GM19452 (cell line): ENCODE measurements around the gene SPECC1L.

Experiments
- ATAC-seq: cut with Tn5 transposase; IDR thresholded peaks from one replicate; pipeline ENCODE4 v1.9.1; 2021; ENCODE audit not compliant: unreplicated experiment

SPECC1L gene

DNA sequence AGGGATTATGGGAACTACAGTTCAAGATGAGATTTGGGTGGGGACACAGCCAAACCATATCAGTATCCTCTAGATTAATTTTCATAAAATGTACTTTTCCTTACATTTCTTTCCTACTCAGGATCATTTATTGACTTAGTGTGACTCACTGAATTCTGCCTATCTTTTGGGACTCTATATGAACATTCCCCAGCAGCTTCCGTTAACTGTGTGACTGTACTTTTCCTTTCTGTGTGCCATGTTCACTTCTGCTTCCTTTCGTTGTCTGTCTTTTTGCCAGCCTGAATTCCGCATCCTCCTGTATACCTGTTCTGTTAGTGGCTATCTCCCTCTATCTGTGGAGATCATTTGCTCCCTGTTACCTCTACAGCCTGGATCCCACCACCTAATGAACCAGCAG is 48.8 kb downstream of the SPECC1L start:
- ATAC-seq: no peak

DNA sequence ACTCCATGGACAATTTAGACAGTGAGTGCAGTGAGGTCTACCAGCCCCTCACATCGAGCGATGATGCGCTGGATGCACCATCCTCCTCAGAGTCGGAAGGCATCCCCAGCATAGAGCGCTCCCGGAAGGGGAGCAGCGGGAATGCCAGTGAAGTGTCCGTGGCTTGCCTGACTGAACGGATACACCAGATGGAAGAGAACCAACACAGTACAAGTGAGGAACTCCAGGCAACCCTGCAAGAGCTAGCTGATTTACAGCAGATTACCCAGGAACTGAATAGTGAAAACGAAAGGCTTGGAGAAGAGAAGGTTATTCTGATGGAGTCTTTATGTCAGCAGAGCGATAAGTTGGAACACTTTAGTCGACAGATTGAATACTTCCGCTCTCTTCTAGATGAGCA is 51.4 kb downstream of the SPECC1L start:
- no peak for ATAC-seq

DNA sequence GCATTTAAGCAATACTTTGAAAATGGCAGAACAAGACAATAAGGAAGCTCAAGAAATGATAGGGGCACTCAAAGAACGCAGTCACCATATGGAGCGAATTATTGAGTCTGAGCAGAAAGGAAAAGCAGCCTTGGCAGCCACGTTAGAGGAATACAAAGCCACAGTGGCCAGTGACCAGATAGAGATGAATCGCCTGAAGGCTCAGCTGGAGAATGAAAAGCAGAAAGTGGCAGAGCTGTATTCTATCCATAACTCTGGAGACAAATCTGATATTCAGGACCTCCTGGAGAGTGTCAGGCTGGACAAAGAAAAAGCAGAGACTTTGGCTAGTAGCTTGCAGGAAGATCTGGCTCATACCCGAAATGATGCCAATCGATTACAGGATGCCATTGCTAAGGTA is 51.9 kb downstream of the SPECC1L start:
- no peak for ATAC-seq

DNA sequence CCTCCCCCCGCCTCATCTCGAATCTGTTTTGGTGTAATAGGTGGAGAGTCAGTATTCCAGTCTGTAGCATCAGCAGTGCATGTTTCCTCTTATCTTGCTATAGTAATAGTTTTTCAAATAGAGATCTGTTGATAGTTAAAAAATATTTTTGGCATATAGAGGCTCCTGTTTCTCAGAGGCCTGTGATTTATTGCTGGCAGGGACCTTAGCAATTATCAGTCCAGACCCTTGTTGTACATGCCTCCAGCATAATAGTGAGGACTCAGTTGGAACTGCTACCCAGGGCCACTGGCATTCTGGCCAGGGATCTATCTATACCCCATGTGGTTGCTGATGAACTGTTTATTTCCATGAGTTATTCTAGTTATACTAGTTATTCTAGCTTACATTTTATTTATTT is 52.6 kb downstream of the SPECC1L start:
- no peak for ATAC-seq

DNA sequence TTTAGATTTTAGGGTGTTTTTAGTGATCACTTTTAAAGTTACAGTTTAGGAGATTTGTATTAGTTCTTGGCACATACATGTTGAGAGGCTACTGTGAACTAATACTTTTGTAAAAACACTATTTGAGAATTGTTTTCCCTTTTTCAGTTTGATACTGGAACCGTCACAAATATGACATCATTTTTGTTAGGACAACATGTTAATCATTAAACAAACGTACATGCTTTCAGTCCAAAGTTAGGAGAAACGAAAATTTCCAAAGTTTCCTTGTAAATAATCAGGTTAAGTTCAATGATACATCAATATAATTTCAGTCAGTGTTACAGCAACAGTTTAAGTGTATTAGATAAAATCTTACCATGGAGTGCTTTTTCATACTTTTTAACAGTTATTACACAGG is 53.1 kb downstream of the SPECC1L start:
- no peak for ATAC-seq

DNA sequence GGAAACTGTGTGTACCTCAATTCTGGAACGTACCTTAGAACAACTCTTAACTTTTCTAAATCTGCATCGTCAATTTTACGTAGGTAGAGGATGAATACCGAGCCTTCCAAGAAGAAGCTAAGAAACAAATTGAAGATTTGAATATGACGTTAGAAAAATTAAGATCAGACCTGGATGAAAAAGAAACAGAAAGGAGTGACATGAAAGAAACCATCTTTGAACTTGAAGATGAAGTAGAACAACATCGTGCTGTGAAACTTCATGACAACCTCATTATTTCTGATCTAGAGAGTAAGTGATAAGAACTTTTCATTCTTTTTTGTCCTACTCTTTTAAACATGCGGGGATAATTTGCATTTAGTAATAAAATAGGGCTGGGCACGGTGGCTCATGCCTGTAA is 53.5 kb downstream of the SPECC1L start:
- no peak for ATAC-seq

DNA sequence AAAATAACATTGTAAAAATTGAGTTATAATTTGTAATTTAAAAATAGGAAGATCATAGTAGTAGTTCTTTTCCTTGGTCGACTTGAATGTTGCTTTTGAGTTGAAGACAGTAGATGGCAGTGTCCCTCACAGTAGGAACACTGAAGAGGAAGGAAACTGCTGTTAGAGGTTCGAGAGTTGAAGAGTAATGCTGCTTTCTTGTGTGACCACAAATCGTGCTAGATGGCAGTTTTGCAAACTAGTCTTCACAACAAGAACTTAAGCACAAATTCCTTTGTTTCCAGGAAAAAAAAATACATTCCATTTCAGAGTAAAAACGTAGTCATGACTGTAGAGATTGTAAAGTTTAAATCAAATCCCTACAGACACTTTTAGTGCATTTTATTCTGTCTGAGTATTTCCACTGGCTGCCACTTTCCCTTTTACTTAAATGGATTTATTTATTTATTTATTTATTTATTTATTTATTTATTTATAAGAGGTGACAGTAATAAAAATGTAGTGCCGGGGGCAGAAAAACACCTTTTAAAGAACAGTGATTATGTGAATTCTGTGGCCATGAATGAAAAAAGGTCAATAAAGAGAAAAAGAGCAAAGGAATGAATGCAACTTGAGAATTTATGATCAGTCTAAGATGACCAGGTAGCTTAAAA is 54.6 kb downstream of the SPECC1L start:
- no peak for ATAC-seq

DNA sequence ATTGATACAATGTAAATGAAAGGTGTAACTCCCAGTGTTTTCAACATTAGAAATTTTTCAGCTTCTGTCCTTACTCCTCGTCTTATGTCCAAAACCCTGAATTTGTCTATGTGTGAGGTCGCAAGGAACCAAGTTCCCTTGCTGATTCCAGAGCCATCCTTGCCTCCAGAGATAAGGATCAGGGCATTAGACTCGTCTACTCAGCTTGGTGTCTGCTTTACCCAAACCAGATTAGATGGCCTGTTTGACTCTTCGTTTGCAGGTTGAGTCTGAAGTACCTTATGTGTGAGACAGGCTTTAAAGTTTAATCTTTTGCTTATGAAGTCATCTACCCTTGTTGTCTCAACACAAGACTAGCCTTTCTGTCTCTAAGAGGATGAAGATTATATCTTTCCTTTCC is 55.6 kb downstream of the SPECC1L start:
- ATAC-seq: no peak

DNA sequence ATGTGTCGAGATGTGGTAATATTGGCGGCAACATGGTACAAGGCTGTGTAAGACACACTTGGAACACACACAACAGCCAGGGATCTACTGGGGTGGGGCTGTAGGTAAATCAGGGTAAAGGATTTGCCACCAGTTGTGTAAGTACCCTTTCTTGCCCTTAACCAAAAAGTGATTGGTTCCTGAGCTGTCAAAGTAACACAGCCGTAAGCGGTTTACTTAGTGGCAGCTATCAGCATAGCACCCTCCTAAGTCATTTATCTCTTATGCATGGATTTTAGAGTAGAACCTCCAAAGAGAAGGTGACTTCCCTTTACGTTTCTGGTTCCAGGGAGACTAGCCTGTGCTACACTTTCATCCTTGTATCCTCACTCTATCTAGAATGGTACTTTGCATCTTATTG is 57.2 kb downstream of the SPECC1L start:
- ATAC-seq: no peak

DNA sequence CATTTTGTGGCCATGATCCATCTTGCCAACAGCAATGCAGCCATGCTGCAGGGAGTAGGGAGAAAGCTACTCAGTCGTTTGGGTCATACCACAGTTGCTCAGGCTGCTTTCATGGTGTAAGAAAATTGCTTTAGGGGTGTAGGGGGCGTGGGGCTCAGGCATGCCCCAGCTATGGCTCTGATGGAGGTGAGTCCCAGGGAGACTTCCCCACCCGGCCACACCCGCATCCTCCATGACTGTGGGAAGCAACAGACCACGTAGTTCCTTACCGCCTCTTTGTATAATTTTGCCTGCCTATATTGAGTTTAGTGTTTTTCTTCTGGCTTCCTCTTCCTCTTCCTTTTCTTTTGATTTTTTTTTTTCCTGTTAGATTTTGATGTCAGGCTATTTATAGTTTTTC is 58.8 kb downstream of the SPECC1L start:
- no peak for ATAC-seq

DNA sequence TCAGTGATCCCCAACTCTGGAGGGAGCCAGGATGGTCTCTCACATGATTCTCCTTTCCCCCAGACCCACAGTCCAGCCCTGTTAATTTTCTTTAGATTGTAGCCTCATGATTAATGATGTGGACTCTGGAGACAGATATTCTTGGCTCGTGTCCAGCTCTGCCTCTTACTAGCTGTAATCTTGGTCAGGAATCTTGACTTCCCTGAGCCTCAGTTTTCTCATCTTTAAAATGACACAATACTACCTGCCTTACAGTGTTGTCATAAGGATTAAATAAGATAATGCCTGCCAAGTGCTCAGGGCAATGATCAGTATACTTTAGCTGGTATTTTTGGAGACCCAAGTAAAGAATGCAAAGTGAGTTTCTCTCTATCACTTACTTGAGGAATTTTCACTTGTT is 60.0 kb downstream of the SPECC1L start:
- ATAC-seq: no peak

DNA sequence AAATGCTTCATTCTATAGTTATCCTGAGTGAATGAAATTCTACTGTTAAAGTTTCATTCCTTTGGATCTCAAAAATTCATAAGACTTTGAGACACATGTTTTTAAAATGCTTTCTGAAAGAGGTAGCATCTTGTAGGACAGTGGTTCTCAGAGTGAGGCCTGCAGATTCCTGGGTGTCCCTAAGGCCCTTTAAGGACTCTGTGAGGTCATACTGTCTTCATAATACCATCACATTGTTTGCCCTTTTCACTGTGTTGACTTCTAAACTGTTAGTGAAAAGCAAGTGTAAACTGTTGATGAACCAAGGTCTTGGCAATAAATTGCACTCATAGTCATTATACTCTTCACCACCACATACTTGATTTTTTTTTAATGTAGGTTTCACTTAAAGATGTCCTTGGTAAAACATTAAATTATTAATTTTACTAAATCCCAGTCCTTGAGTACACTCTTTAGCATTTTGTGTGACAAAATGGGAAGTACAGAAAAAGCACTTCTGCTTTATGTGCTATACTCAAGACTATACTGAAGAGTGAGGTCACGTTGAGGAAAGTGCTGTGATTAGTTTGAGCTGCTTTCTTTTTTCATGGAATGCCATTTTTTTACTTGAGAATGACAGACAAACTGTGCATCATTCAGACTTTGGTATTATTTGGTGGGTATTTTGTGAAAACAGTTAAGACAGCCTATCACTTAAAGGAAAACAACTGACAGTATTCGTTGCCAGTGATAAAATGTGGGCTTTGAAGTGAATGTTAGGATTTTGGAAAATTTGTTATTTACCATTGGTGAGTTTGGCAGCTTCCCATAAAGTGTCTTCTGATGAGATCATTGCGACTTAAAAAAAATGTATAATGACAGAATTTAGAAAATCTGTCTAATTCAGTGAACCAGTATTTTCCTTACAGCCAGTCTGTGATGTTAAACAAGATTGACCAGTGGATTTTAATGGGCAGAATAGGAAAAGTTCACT is 61.1 kb downstream of the SPECC1L start:
- no peak for ATAC-seq

DNA sequence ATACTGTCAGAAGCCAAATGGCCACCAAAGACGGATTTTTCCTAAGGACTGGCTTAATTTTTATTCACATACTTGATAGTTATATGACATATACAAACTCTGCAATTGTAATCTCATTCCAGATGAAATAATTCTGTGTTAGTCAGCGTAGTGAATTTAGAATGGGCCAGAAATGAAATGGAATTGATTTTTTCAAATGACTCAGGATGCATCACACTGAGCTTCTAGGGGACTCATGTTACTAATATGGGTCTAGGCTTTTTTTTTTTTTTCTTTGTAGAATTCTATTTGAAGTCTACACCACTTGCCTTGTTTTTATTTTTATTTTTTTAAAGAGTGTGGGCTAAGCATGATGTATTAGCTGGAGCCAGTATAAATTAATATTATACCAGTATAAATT is 62.7 kb downstream of the SPECC1L start:
- ATAC-seq: no peak

DNA sequence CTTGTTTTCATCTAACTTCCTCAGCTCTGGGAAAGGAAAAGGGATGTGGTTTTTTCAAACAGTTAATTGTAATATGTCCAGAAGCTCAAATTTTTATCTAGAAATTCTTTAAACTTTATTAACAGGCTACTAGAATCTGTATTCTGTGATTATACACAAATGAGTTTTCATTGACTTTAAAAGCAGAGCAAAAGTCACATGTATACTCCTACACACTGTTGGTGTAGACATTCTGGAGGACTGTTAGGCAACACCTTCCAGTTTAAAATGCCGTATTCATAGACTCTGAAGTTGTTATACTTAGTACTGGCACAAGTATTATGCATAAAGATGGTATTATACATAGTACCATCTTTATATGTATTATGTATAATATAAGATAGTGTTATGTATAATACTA is 64.9 kb downstream of the SPECC1L start:
- ATAC-seq: no peak

DNA sequence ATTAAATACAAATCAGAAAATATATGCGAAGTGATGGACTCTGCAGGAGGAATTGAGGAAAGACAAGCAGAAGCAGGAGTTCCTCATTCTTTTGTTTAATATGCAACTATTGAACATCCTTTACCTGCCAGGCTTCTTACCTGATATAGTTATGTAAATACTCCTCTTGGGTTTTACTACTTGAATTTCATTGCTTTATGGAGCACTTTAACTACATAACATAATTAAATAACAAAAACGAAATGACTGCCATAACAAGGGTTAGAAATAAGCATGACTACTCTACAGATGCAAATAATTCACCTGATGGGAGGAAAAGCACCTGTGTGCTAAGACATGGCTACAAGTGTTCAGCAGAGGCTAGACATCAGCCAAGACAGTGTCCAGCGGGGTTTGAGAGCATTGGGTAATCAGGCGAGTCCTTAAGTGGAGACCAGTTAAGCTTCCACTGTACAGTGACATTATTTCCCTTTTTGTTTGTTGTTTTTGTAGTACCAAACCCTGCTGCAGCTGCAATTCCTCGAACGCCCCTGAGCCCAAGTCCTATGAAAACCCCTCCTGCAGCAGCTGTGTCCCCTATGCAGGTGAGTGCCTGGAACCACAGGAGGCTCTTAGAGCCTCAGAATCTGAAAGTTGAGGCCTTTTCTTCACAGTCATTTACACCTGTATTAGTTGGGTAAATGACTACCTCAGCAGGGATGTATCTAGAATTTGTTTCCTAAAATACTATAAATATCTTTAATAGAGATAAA is 67.4 kb downstream of the SPECC1L start:
- ATAC-seq: no peak

DNA sequence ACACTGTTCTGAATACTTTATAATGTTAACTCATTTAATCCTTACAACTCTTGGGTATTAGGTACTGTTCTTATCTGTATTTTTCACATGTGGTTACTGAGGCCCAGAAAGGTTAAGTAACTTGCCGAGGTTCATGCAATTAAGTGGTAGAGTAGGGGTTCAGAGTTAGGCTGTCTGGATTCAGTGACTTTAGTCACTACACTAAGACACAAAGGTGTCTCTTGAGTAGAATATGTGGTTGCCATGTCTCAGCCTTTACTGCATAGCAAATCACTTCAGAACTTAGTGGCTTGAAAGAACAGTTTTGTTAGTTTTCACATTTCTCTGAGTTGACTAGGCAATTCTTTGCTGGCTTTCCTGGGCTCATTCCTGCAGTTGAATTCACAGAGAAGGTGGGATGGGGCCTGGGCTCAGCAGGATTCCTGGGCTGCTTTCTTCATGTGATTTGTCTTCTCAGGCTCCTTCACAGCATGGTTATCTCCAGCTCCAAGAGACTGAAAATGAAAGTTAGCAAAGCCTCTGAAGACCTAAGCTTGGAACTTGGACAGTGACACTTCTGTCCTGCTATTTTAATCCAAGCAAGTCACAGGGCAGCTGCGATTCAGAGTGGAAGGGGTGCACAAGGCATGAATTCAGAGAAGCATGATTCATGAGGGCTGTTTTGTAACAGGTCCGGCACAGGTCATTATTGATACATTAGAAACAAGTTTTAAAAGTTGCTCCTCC is 68.3 kb downstream of the SPECC1L start:
- ATAC-seq: no peak

DNA sequence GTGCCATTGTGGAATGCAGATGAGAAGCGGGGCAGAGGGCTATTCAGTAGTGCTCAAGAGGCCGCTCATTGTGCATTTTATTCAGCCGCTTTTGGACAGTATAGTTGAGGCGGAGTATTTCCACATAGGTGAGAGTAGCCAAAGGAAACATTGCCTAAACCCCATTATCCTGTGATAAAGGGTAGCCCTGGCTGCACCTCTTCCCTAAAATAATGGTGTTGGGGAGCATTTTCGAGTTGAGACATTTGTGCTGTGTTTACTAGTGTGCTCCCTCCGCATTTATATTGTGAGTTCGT is 68.8 kb downstream of the SPECC1L start:
- no peak for ATAC-seq

DNA sequence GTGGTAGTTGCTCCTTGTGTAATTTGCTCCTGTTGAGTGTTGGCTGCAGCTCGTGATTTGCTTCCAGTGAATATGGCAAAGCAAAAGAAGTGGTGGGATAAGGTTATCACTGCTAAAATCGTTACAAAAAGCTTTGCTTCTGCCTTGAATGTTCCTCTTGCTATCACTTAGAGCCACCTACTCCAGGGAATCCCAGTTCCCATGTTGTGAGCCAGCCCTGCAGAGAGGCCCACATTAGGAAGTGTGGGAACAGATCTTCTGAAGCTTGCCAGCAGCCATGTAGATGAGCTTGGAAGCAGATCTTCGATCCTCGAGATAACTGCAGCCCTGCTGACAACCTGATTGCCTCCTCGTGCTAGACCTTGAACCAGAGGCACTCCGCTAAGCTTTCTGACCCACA is 71.0 kb downstream of the SPECC1L start:
- no peak for ATAC-seq

DNA sequence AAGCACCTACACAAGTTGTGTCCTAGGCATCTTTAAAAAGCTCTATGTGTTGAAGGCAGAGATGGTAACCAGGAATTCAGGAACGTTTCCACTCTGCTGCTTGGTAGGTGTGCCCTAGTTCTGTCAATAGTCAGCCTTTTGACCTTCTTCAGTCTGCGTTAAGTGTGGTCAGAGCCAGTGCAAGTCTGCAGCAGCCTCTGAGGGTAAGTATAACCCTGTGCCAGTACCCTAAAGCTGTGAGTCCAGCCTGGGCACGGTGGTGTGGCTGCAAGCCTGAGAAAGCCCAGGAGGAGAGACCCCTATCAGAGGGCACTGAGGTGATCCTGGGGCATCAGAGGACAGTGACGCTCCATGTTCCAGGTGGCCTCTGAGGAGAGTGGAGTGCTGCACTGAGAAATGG is 80.0 kb downstream of the SPECC1L start:
- no peak for ATAC-seq

DNA sequence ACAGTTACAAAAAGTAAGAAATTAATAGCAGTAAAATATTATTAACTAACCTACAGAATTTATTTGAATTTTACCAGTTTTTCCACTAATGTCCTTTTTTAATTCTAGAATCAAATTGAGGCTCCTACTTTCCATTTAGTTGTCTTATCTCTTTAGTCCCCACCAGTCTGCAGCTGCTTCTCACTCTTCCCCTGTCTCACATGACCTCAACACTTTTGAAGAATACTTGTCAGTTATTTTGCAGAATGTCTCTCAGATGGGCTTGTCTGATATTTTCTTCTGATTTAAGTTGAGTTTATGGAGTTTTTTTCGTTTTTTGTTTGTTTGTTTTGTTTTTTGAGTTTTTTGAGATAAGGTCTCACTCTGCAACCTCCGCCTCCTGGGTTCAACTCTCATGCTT is 82.5 kb downstream of the SPECC1L start:
- no peak for ATAC-seq

DNA sequence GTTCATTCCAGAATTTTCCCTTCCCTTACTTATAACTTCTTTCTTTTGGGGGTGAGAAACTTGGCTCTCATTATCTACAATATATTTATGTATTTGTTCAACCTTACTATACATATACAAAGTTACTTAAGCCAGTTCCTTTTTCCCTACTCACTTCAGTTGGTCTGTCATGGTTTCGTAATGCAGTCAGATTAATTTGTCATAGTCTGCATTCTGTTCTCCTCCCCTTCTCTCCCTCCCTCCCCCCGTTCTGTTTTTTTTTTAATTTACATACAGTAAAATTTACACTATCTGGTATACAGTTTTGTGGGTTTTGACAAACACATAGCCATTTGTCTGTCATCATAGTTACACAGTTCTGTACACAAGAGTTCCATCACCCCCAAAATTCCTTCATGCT is 84.9 kb downstream of the SPECC1L start:
- ATAC-seq: no peak
